SK-N-SH treated with all-trans-retinoic acid at 6 μM for 48 hours (cell line): ENCODE data around the gene C2orf78.
"Not testable (repeated sequence)": the region's sequence is repeated elsewhere in the genome, so short reads cannot be mapped to it uniquely, and the experiment has no call there.

ENCODE experiments used
- ATAC-seq: fragments of 200-7000 bp; cut with Tn5 transposase; 3 replicates; pipeline ENCODE4 v1.9.1; 2020; ENCODE audit warnings: mild to moderate bottlenecking, moderate library complexity
- ARNTL ChIP-seq: fragments of 450-650 bp; formaldehyde crosslinking; IDR thresholded peaks from 2 replicates; pipeline ENCODE4 v1.5.0; 2020; ENCODE audit warnings: low read depth, mild to moderate bottlenecking, moderate library complexity, borderline replicate concordance
- BACH2 ChIP-seq: fragments of 250-450 bp; sonication (Bioruptor Pico); IDR thresholded peaks from 2 replicates; pipeline ENCODE4 v1.9.0; 2021; ENCODE audit warnings: mild to moderate bottlenecking, borderline replicate concordance
- CSDC2 ChIP-seq: fragments of 250-450 bp; sonication (Bioruptor Pico); IDR thresholded peaks from 2 replicates; pipeline ENCODE4 v1.5.0; 2020; ENCODE audit warnings: mild to moderate bottlenecking, moderate library complexity
- GLIS3 ChIP-seq: fragments of 250-450 bp; sonication (Bioruptor Pico); IDR thresholded peaks from 2 replicates; pipeline ENCODE4 v1.5.0; 2020; ENCODE audit warnings: mild to moderate bottlenecking, moderate library complexity
- ISL1 ChIP-seq: fragments of 250-450 bp; sonication (Bioruptor Pico); IDR thresholded peaks from 2 replicates; pipeline ENCODE4 v2.1.2; 2022; ENCODE audit warnings: mild to moderate bottlenecking, moderate library complexity
- OSR1 ChIP-seq: fragments of 250-450 bp; sonication (Bioruptor Pico); IDR thresholded peaks from 2 replicates; pipeline ENCODE4 v1.8.0; 2022; ENCODE audit warnings: moderate library complexity, mild to moderate bottlenecking, inconsistent platforms
- PATZ1 ChIP-seq: fragments of 250-450 bp; sonication (Bioruptor Pico); IDR thresholded peaks from 2 replicates; pipeline ENCODE4 v1.8.0; 2020; ENCODE audit warnings: mild to moderate bottlenecking, moderate library complexity, borderline replicate concordance
- PPARA ChIP-seq: fragments of 250-450 bp; sonication (Bioruptor Pico); IDR thresholded peaks from 2 replicates; pipeline ENCODE4 v1.5.0; 2020; ENCODE audit warnings: mild to moderate bottlenecking, borderline replicate concordance
- SNAI2 ChIP-seq: fragments of 250-450 bp; sonication (Bioruptor Pico); IDR thresholded peaks from 2 replicates; pipeline ENCODE4 v1.5.0; 2020; ENCODE audit warnings: mild to moderate bottlenecking, moderate library complexity
- TCF4 ChIP-seq: fragments of 250-450 bp; sonication (Bioruptor Pico); IDR thresholded peaks from 2 replicates; pipeline ENCODE4 v1.8.0; 2021; ENCODE audit warnings: mild to moderate bottlenecking, moderate library complexity, borderline replicate concordance
- TOX ChIP-seq: fragments of 250-450 bp; sonication (Bioruptor Pico); IDR thresholded peaks from 2 replicates; pipeline ENCODE4 v1.8.0; 2021; ENCODE audit warnings: mild to moderate bottlenecking, moderate library complexity, borderline replicate concordance
- ZC3H10 ChIP-seq: fragments of 250-450 bp; sonication (Bioruptor Pico); IDR thresholded peaks from 2 replicates; pipeline ENCODE4 v1.5.1; 2021; ENCODE audit warnings: mild to moderate bottlenecking, moderate library complexity
- ZFP30 ChIP-seq: fragments of 450-650 bp; formaldehyde crosslinking; IDR thresholded peaks from 2 replicates; pipeline ENCODE4 v1.5.0; 2022; ENCODE audit warnings: mild to moderate bottlenecking, moderate library complexity
- TF ChIP-seq, protein P1 (sequence below): fragments of 250-450 bp; sonication (Bioruptor Pico); IDR thresholded peaks from 2 replicates; pipeline ENCODE4 v1.5.1; 2020; ENCODE audit warnings: low read depth, mild to moderate bottlenecking, moderate library complexity
- TF ChIP-seq, protein P2 (sequence below): fragments of 250-450 bp; sonication (Bioruptor Pico); IDR thresholded peaks from 2 replicates; pipeline ENCODE4 v1.5.1; 2021; ENCODE audit warnings: mild to moderate bottlenecking, moderate library complexity
- TF ChIP-seq, protein P3 (sequence below): fragments of 250-450 bp; sonication (Bioruptor Pico); IDR thresholded peaks from 2 replicates; pipeline ENCODE4 v1.8.0; 2021; ENCODE audit warnings: low read depth, mild to moderate bottlenecking, moderate library complexity, borderline replicate concordance

Gene C2orf78

GRCh38 chr2:73746015-73746876, 37.7 kb upstream of the C2orf78 start:
- TF ChIP-seq ARNTL (CRISPR knock-in tag): no peak
- TF ChIP-seq, protein P1, sequence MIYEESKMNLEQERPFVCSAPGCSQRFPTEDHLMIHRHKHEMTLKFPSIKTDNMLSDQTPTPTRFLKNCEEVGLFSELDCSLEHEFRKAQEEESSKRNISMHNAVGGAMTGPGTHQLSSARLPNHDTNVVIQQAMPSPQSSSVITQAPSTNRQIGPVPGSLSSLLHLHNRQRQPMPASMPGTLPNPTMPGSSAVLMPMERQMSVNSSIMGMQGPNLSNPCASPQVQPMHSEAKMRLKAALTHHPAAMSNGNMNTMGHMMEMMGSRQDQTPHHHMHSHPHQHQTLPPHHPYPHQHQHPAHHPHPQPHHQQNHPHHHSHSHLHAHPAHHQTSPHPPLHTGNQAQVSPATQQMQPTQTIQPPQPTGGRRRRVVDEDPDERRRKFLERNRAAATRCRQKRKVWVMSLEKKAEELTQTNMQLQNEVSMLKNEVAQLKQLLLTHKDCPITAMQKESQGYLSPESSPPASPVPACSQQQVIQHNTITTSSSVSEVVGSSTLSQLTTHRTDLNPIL: no peak
- TF ChIP-seq PATZ1 (CRISPR knock-in tag): no peak
- TF ChIP-seq TCF4 (CRISPR knock-in tag): no peak
- TF ChIP-seq TOX (CRISPR knock-in tag): no peak
- TF ChIP-seq ZFP30 (CRISPR knock-in tag): no peak
- no peak for TF ChIP-seq ZC3H10 (CRISPR knock-in tag)
- no peak for TF ChIP-seq GLIS3 (CRISPR knock-in tag)
- TF ChIP-seq, protein P2, sequence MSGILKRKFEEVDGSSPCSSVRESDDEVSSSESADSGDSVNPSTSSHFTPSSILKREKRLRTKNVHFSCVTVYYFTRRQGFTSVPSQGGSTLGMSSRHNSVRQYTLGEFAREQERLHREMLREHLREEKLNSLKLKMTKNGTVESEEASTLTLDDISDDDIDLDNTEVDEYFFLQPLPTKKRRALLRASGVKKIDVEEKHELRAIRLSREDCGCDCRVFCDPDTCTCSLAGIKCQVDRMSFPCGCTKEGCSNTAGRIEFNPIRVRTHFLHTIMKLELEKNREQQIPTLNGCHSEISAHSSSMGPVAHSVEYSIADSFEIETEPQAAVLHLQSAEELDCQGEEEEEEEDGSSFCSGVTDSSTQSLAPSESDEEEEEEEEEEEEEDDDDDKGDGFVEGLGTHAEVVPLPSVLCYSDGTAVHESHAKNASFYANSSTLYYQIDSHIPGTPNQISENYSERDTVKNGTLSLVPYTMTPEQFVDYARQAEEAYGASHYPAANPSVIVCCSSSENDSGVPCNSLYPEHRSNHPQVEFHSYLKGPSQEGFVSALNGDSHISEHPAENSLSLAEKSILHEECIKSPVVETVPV (CRISPR knock-in tag): no peak
- TF ChIP-seq, all 23 proteins: peak for 0
- ATAC-seq: no peak

- TF ChIP-seq CSDC2 (CRISPR knock-in tag) (no peak), SNAI2 (CRISPR knock-in tag) (no peak)
- TF ChIP-seq, protein P2 (CRISPR knock-in tag): no peak
- no peak for ATAC-seq
Observed at GRCh38 chr2:73746877-73747208, 37.1 kb upstream of the C2orf78 start.

- TF ChIP-seq, protein P3, sequence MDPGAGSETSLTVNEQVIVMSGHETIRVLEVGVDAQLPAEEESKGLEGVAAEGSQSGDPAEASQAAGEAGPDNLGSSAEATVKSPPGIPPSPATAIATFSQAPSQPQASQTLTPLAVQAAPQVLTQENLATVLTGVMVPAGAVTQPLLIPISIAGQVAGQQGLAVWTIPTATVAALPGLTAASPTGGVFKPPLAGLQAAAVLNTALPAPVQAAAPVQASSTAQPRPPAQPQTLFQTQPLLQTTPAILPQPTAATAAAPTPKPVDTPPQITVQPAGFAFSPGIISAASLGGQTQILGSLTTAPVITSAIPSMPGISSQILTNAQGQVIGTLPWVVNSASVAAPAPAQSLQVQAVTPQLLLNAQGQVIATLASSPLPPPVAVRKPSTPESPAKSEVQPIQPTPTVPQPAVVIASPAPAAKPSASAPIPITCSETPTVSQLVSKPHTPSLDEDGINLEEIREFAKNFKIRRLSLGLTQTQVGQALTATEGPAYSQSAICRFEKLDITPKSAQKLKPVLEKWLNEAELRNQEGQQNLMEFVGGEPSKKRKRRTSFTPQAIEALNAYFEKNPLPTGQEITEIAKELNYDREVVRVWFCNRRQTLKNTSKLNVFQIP: no peak
- TF ChIP-seq ARNTL (CRISPR knock-in tag) (no peak), PPARA (CRISPR knock-in tag) (no peak), ZC3H10 (CRISPR knock-in tag) (no peak), OSR1 (no peak), BACH2 (CRISPR knock-in tag) (no peak), ZFP30 (CRISPR knock-in tag) (no peak)
- TF ChIP-seq, all 23 proteins: peak for 0
- no peak for ATAC-seq
Observed at GRCh38 chr2:73749314-73749713, 34.7 kb upstream of the C2orf78 start.

- not testable (repeated sequence) for ATAC-seq
Observed at GRCh38 chr2:73754332-73754731, 29.7 kb upstream of the C2orf78 start.

DNA sequence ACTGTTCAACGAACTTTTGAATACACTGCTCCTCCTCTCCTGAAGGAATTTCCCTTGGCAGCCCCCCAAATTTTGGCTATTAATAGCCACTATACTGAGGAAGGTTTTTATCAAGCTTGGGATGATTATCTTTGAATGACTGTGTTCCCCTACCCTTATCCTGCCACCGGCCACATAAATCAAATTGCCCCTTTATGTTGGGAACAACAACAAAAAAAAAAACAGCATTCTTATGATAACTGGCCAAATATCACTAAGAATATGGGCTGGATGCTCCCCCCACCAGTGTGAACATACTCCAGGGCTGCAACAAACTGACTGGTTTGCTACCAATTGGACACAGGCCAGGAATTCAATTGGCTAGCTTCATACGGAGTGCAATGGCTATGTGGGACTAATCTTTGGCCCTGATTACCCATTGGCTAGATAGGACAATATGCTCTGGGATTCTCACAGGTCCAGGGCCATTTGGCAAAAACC, 24.7 kb upstream of the C2orf78 start:
- ATAC-seq: peak; percentile 82
- TF ChIP-seq, protein P1: no peak
- peak; percentile 72 for TF ChIP-seq ISL1 (CRISPR knock-in tag)
- TF ChIP-seq, all 23 proteins: peak for 1
